ENCODE results near the gene MRTFB.

MRTFB gene

GRCh38 chr16:14211856-14212543 lies 140.9 kb downstream of the MRTFB start:
- Histone ChIP-seq H3K36me3 (ENCODE audit: control insufficient read depth, insufficient read depth, low read length) (no peaks in the 10 kb centered on the region), H3K9ac (ENCODE audit: low read length) (no peak overlapping the region), H3K4me3 (ENCODE audit: low read length) (no peak overlapping the region), H3K27ac (ENCODE audit: low read depth, low read length) (no peak overlapping the region), H3K27me3 (ENCODE audit: control insufficient read depth, insufficient read depth, low read length) (no peaks in the 10 kb centered on the region), H3K4me1 (ENCODE audit: control insufficient read depth, insufficient read depth, low read length) (no peaks in the 10 kb centered on the region)

GRCh38 chr16:14215941-14216340 lies 144.8 kb downstream of the MRTFB start:
- Histone ChIP-seq H3K36me3 (ENCODE audit: control insufficient read depth, insufficient read depth, low read length) (peaks cover 4% of the 10 kb centered on the region), H3K27ac (ENCODE audit: low read depth, low read length) (no peak overlapping the region), H3K4me3 (ENCODE audit: low read length) (no peak overlapping the region), H3K27me3 (ENCODE audit: control insufficient read depth, insufficient read depth, low read length) (no peaks in the 10 kb centered on the region), H3K9ac (ENCODE audit: low read length) (no peak overlapping the region), H3K4me1 (ENCODE audit: control insufficient read depth, insufficient read depth, low read length) (no peaks in the 10 kb centered on the region)

GRCh38 chr16:14219983-14220382 lies 148.9 kb downstream of the MRTFB start:
- Histone ChIP-seq H3K27me3 (ENCODE audit: control insufficient read depth, insufficient read depth, low read length) (no peaks in the 10 kb centered on the region), H3K9ac (ENCODE audit: low read length) (no peak overlapping the region), H3K4me3 (ENCODE audit: low read length) (no peak overlapping the region), H3K27ac (ENCODE audit: low read depth, low read length) (no peak overlapping the region), H3K4me1 (ENCODE audit: control insufficient read depth, insufficient read depth, low read length) (no peaks in the 10 kb centered on the region), H3K36me3 (ENCODE audit: control insufficient read depth, insufficient read depth, low read length) (peaks cover 7% of the 10 kb centered on the region)

GRCh38 chr16:14223632-14224031 lies 152.5 kb downstream of the MRTFB start:
- H3K4me3 ChIP-seq (ENCODE audit: low read length), result no peak overlapping the region
- H3K36me3 ChIP-seq (ENCODE audit: control insufficient read depth, insufficient read depth, low read length), result peaks cover 7% of the 10 kb centered on the region
- H3K27me3 ChIP-seq (ENCODE audit: control insufficient read depth, insufficient read depth, low read length), result no peaks in the 10 kb centered on the region
- no peak overlapping the region for H3K27ac ChIP-seq (ENCODE audit: low read depth, low read length)
- H3K9ac ChIP-seq (ENCODE audit: low read length), result no peak overlapping the region
- no peaks in the 10 kb centered on the region for H3K4me1 ChIP-seq (ENCODE audit: control insufficient read depth, insufficient read depth, low read length)

GRCh38 chr16:14225457-14225856 lies 154.3 kb downstream of the MRTFB start:
- Histone ChIP-seq H3K36me3 (ENCODE audit: control insufficient read depth, insufficient read depth, low read length) (peaks cover 7% of the 10 kb centered on the region), H3K27ac (ENCODE audit: low read depth, low read length) (no peak overlapping the region), H3K4me3 (ENCODE audit: low read length) (no peak overlapping the region), H3K4me1 (ENCODE audit: control insufficient read depth, insufficient read depth, low read length) (no peaks in the 10 kb centered on the region), H3K9ac (ENCODE audit: low read length) (no peak overlapping the region), H3K27me3 (ENCODE audit: control insufficient read depth, insufficient read depth, low read length) (no peaks in the 10 kb centered on the region)

GRCh38 chr16:14232106-14232864 lies 161.2 kb downstream of the MRTFB start:
- H3K36me3 ChIP-seq (ENCODE audit: control insufficient read depth, insufficient read depth, low read length), result no peaks in the 10 kb centered on the region
- H3K9ac ChIP-seq (ENCODE audit: low read length), result no peak overlapping the region
- H3K27ac ChIP-seq (ENCODE audit: low read depth, low read length), result no peak overlapping the region
- no peak overlapping the region for H3K4me3 ChIP-seq (ENCODE audit: low read length)
- H3K4me1 ChIP-seq (ENCODE audit: control insufficient read depth, insufficient read depth, low read length), result no peaks in the 10 kb centered on the region
- no peaks in the 10 kb centered on the region for H3K27me3 ChIP-seq (ENCODE audit: control insufficient read depth, insufficient read depth, low read length)

- no peaks in the 10 kb centered on the region for H3K27me3 ChIP-seq (ENCODE audit: control insufficient read depth, insufficient read depth, low read length)
- H3K36me3 ChIP-seq (ENCODE audit: control insufficient read depth, insufficient read depth, low read length), result peaks cover 2% of the 10 kb centered on the region
- H3K4me1 ChIP-seq (ENCODE audit: control insufficient read depth, insufficient read depth, low read length), result no peaks in the 10 kb centered on the region
- H3K9ac ChIP-seq (ENCODE audit: low read length), result no peak overlapping the region
- H3K4me3 ChIP-seq (ENCODE audit: low read length), result no peak overlapping the region
- H3K27ac ChIP-seq (ENCODE audit: low read depth, low read length), result no peak overlapping the region
These were observed 165.3 kb downstream of the MRTFB start for GRCh38 chr16:14236401-14236800.

- peaks cover 2% of the 10 kb centered on the region for H3K36me3 ChIP-seq (ENCODE audit: control insufficient read depth, insufficient read depth, low read length)
- no peak overlapping the region for H3K4me3 ChIP-seq (ENCODE audit: low read length)
- no peak overlapping the region for H3K27ac ChIP-seq (ENCODE audit: low read depth, low read length)
- no peaks in the 10 kb centered on the region for H3K27me3 ChIP-seq (ENCODE audit: control insufficient read depth, insufficient read depth, low read length)
- H3K4me1 ChIP-seq (ENCODE audit: control insufficient read depth, insufficient read depth, low read length), result no peaks in the 10 kb centered on the region
- no peak overlapping the region for H3K9ac ChIP-seq (ENCODE audit: low read length)
These were observed 167.6 kb downstream of the MRTFB start for GRCh38 chr16:14238756-14239155.

GRCh38 chr16:14239791-14240190 lies 168.7 kb downstream of the MRTFB start:
- Histone ChIP-seq H3K4me3 (ENCODE audit: low read length) (no peak overlapping the region), H3K27me3 (ENCODE audit: control insufficient read depth, insufficient read depth, low read length) (no peaks in the 10 kb centered on the region), H3K27ac (ENCODE audit: low read depth, low read length) (no peak overlapping the region), H3K4me1 (ENCODE audit: control insufficient read depth, insufficient read depth, low read length) (no peaks in the 10 kb centered on the region), H3K36me3 (ENCODE audit: control insufficient read depth, insufficient read depth, low read length) (peaks cover 2% of the 10 kb centered on the region), H3K9ac (ENCODE audit: low read length) (no peak overlapping the region)

DNA sequence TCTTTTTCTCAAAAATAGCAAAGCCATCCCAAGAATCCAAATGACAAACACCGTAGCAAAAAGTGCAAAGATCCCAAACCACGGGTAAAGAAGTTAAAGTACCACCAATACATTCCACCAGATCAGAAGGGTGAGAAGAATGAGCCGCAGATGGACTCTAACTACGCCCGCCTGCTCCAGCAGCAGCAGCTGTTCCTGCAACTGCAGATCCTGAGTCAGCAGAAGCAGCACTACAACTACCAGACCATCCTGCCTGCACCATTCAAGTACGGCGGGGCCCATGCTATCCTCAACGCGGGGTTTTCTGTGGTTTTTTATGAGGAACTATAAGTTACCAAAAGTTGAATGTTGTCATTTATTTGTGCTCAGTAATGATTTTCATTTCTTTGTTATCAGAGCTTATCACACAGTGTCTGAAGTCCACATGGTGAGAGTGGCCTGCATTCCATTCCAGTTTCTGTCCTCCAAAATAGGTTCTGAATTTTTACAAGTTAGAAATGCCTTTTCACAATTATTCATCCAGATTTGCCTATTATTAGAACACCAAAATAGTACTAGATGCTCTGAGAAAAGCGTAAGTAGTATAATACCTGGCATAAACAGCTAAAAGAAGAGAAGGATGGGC lies 169.2 kb downstream of the MRTFB start:
- Histone ChIP-seq H3K36me3 (ENCODE audit: control insufficient read depth, insufficient read depth, low read length) (peaks cover 2% of the 10 kb centered on the region), H3K27ac (ENCODE audit: low read depth, low read length) (no peak overlapping the region), H3K9ac (ENCODE audit: low read length) (no peak overlapping the region), H3K27me3 (ENCODE audit: control insufficient read depth, insufficient read depth, low read length) (no peaks in the 10 kb centered on the region), H3K4me3 (ENCODE audit: low read length) (no peak overlapping the region), H3K4me1 (ENCODE audit: control insufficient read depth, insufficient read depth, low read length) (no peaks in the 10 kb centered on the region)

DNA sequence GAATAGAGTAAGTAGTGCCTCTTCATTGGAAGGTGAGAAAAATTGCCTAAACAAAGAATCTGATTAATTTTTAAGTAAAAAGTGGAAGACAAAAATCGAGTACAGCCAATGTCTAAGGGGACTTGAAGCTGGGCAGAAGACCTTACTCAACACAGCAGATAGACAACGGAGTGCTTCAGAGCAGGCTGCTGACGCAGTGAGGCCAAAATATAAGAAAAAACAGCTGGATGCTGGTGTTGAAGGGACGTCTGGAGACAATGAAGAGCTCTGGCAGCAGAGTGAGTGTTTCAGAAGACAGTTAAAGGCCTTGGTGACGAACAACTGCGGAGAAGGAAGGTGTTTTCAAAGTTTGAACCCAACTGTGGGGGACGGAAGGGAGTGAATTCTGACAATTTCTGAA lies 169.8 kb downstream of the MRTFB start:
- Histone ChIP-seq H3K4me3 (ENCODE audit: low read length) (no peak overlapping the region), H3K27me3 (ENCODE audit: control insufficient read depth, insufficient read depth, low read length) (no peaks in the 10 kb centered on the region), H3K36me3 (ENCODE audit: control insufficient read depth, insufficient read depth, low read length) (peaks cover 8% of the 10 kb centered on the region), H3K9ac (ENCODE audit: low read length) (no peak overlapping the region), H3K27ac (ENCODE audit: low read depth, low read length) (no peak overlapping the region), H3K4me1 (ENCODE audit: control insufficient read depth, insufficient read depth, low read length) (no peaks in the 10 kb centered on the region)

- no peak overlapping the region for H3K9ac ChIP-seq (ENCODE audit: low read length)
- H3K36me3 ChIP-seq (ENCODE audit: control insufficient read depth, insufficient read depth, low read length), result peaks cover 10% of the 10 kb centered on the region
- no peaks in the 10 kb centered on the region for H3K27me3 ChIP-seq (ENCODE audit: control insufficient read depth, insufficient read depth, low read length)
- H3K27ac ChIP-seq (ENCODE audit: low read depth, low read length), result no peak overlapping the region
- H3K4me3 ChIP-seq (ENCODE audit: low read length), result no peak overlapping the region
- H3K4me1 ChIP-seq (ENCODE audit: control insufficient read depth, insufficient read depth, low read length), result no peaks in the 10 kb centered on the region
These were observed 170.5 kb downstream of the MRTFB start for GRCh38 chr16:14241631-14242030.
